ENCODE results near the gene USH1C.

The USH1C gene

DNA sequence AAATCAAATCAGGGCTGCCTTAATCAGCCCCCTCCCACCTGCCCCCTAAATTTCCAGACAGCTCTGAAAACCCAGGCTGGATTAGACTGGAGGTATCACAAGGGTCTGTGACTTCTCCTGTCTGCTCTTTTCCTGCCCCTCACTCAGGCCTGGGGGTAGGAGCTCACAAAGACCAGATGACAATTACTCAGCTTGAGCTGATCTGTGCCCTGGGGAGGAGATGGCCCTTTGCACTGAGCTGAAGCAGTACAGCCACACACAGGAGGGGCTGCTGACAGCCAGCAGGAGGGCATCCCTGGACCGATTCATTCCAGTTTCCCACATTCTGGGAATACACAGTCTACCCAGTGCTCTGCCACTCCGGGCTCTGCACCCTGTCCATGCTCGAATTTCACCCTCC is 71.7 kb downstream of the USH1C start:
- no peak for DNase-seq (ENCODE audit: low read depth, low spot score)

GRCh38 chr11:17471501-17471900 is 72.7 kb downstream of the USH1C start:
- no peak for DNase-seq (ENCODE audit: low read depth, low spot score)

- no peak for DNase-seq (ENCODE audit: low read depth, low spot score)
Measured at GRCh38 chr11:17469998-17470397, 74.2 kb downstream of the USH1C start.

DNA sequence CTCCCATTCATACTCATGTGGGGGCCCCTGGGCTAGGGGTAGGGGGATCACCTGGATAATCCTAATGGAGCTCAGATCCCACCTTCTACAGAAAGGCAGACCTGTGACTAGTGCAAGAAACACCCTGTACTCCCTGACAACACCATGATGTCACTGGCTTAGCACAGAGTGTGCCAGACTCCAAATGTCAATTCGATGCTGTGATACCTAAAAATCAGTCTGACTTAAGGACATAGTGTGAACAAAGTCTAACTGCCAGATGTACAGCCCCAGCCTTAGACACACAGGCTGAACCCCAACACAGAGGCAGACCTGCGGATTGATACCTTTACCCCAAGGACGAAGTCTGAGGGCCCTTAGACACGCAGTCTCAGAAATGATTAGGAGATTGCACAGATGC is 76.1 kb downstream of the USH1C start:
- no peak for DNase-seq (ENCODE audit: low read depth, low spot score)

- no peak for DNase-seq (ENCODE audit: low read depth, low spot score)
Measured at GRCh38 chr11:17463546-17464174, 80.6 kb downstream of the USH1C start.

DNA sequence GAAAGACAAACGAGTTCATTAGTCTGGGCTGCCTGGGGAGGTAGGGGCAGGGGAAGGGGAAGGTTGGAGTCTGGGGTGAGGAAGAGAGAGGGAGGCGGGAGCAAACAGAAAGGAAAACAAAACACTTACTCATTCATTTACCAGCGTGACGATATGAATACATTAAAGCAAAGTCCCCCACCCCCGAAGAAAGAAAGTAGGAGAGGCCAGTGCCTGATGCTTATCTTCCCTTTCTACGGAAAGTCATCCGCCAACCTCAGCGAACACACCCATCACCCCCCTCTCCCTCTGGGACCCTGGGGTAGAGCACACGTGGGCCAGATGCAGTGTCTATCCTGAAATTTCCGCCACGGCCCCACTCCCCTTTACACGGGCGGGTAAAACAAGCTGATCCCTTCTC is 81.3 kb downstream of the USH1C start:
- DNase-seq (ENCODE audit: low read depth, low spot score) = no peak

DNA sequence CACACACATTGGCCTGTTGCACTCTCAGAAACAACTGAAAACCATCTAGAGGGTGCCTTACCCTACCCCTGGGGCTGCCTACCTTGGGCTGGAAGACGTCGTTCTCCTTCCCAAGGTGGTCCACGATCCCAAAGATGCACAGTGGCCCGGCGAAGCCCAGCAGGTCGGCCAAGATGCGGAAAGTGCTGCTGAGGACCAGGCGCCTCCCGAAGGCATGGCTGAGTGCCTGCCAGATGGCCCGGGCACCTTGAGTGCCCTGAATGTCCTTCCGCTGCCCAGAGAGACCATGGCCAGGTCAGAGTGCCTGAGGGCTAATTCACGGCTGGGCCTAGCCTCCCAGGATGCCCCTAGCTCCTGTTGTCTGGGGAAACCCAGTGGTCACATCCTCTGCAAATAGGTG is 83.8 kb downstream of the USH1C start:
- no peak for DNase-seq (ENCODE audit: low read depth, low spot score)

- no peak for DNase-seq (ENCODE audit: low read depth, low spot score)
Measured at GRCh38 chr11:17459236-17459896, 84.8 kb downstream of the USH1C start.

DNA sequence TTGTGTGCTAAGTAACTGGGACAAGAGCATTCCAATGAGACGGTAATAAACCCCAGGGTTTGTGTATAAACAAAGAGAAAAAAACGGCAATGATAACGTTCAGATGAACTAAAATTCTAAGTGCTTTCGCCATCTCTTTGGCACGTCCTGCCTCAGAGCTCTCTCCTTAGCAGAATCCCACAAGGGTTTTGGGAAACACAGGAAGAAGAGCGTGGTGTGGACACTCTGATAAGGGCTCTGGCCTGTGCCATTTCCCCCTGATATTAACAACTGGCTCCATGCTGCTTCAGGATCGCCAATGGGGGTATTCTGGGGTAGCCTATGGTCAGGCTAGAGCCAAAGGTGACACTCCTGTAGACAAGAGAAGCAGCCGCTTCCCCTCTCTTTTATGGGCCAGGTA is 85.9 kb downstream of the USH1C start:
- no peak for DNase-seq (ENCODE audit: low read depth, low spot score)

DNA sequence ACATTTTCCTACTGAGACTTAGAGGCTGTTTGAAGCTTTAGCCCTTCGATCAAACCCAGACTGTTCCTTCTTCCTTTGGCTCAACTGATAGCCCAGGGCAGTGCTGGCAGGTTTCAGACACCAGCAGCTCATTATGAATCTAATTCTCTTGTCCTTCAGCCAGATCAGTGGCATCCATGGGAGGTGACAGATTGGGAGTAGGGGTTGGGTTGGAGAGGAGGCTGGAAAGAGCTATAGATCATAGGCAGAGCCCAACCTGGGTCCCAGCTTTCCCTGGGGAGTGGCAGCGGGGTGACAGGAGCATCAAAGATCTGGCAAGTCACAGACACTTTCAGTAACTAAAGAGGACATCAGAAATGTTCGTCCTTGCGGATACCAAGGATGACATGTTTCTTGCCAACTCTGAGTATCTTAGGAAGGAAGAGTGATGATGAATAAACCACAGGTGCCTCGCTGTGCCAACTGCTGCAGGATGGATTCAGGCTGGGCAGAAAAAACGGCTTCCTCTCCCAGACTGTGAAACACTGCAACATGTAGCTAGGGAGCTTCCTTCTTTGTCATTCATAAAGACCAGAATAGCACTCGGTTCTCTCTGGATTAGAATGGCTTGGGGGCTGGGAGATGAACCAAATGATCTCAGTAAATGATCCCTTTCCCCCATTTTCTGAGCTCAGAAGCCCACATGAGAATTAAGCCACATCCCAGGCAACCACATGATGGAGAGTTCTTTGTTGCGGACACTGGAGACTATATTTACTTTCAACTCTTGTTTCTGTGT is 86.6 kb downstream of the USH1C start:
- no peak for DNase-seq (ENCODE audit: low read depth, low spot score)

GRCh38 chr11:17452668-17453067 is 91.5 kb downstream of the USH1C start:
- no peak for DNase-seq (ENCODE audit: low read depth, low spot score)

DNA sequence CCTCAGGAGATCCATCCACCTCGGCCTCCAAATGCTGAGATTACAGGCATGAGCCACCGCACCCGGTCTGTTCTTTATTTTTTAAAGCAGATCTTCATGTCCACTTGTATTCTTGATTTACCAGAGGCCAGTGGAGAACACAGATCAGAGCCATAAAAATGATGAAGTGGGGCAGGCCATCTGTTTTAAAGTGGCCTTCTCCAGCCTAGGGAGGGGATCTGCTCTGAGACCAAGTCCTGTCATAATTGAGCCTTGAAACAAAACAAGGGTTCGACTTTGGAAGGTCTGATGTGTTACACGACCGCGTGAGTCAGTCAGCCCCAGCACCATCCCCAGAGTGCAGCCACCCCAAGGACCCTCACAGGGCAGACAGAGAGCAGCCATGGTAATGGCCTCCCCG is 95.1 kb downstream of the USH1C start:
- DNase-seq (ENCODE audit: low read depth, low spot score) = no peak

DNA sequence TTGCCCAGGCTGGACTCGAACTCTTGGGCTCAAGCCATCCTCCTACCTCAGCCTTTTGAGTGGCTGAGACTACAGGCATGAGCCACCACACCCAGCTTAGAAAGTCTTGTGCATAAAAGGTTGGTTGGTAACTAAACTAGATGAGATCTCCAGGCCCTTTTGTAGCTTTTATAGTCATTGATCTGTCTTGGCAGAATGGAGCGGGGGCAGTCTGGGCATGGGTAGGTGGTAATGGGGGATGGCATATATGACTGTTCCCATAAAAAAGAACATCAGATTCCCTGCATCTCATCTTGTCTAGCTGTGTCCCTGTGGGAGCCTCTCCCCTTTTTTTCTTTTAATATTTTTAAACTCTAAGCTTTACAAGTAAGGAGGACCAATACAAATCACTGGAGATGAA is 97.7 kb downstream of the USH1C start:
- DNase-seq (ENCODE audit: low read depth, low spot score) = no peak

DNA sequence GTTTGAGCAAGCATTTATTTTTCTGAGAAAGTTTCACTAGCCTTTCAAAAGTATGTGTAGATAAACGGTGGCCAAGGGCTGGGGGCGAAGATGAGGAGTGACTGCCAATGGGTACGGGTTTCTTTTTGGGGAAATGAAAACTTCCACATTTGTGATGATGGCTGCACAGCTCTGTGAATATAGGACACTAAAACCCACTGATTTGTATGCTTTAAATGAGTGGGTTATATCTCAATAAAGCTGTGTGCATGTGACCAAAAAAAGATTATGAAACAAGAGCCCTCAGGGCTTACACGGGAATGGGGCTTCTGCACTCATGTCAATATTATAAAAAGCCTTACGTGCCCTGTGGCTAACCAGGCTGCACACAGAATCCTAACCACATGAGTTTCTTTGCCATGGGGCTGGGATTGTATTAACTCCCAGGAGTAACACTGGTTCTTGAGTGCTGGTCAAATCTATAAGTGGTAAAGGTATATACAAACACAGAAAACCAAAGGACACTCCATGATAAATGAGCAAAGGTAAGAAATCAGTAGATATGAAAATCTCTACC is 98.9 kb downstream of the USH1C start:
- no peak for DNase-seq (ENCODE audit: low read depth, low spot score)

DNA sequence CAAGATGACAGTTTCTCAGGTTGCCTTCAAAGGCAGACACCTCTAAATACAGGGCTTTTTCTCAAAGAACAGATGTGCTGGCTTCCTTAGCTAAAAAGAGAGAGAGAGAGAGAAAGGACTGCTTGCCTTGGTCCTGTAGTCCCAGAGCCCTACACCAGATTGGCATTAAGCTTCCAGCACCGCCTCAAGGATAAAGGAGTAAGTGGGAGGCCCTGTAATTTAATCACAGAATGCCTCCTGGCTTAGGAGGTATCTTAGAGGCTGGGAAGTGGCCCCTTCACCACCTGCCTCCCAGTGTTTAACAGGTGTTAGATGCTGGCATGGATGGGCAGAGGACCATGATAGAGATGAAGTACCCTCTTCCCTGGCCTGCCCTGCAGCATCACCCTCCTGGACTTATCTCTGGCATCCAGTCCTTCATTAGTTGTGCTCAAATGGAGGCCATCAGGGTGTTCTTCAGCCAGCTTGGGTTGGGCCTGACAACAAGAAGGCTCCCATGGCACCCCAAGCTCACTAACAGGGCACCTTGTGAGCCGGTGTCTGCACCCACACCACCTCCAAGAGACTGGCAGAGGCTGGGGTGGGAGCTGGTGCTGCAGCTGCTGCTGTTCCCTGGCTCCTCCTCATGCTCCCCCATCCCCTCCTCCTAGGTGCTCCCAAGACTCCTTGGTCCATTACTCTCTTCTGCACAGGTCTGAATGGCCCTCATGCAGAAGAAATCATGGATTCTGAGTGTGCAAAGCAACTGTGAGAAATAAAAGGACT is 100.1 kb downstream of the USH1C start:
- DNase-seq (ENCODE audit: low read depth, low spot score) = no peak
